Stimulated activated CD8-positive, alpha-beta memory T cell treated with anti-CD3 and anti-CD28 coated beads, Interleukin-12 subunit alpha, Interleukin-12 subunit beta, amount 100 ng/mL, for 24 hours (primary cell): ENCODE data around the gene ZNF638.
"Not testable (repeated sequence)": the region's sequence is repeated elsewhere in the genome, so short reads cannot be mapped to it uniquely, and the experiment has no call there.

ENCODE experiments used
- DNase-seq: peaks from one replicate; pipeline ENCODE4 v3.0.0-alpha.2; 2020; ENCODE audit errors: extremely low read depth

ZNF638 gene

GRCh38 chr2:71409611-71410010 lies 78.0 kb downstream of the ZNF638 start:
- DNase-seq: no peak

- no peak for DNase-seq
Measured at GRCh38 chr2:71410696-71411095, 79.1 kb downstream of the ZNF638 start.

- not testable (repeated sequence) for DNase-seq
Measured at GRCh38 chr2:71416866-71417265, 85.3 kb downstream of the ZNF638 start.

DNA sequence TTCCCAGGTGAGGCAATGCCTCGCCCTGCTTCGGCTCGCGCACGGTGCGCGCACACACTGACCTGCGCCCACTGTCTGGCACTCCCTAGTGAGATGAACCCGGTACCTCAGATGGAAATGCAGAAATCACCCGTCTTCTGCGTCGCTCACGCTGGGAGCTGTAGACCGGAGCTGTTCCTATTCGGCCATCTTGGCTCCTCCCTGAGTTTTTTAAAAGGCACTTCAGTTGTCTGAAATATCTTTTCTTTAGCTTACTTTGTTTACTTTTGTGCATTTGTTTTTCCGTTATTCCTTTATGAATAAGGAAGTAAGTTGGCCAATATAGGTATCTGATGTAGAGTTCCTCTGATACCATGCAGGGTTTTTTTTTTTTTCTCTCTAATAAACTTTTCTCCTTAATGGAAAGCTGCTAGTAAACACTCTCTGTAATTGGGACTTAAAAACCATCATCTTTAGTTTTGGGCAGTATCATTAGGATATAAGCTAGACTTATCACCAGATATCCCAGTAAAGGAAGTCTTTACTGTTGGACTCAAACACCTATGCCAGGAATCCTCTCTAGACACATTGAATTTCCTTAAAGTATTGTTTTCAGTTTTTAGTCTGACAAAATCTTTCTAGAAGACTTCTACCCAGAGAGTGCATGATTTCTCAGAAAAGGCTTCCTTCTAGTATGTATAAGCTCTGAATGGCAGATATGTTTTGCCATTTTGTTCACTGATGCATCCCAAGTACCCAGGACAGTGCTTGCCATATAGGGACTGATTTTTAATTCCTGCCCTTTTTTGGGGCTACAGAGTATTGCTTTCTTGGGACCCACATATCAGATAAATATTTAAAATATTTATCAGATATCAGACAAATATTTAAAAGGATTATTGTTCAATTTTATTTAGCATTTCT lies 86.0 kb downstream of the ZNF638 start:
- no peak for DNase-seq

GRCh38 chr2:71419145-71419544 lies 87.6 kb downstream of the ZNF638 start:
- DNase-seq: no peak

GRCh38 chr2:71419976-71420375 lies 88.4 kb downstream of the ZNF638 start:
- DNase-seq: no peak

GRCh38 chr2:71422786-71423185 lies 91.2 kb downstream of the ZNF638 start:
- no peak for DNase-seq

- DNase-seq: no peak
Measured at GRCh38 chr2:71423817-71424420, 92.3 kb downstream of the ZNF638 start.

DNA sequence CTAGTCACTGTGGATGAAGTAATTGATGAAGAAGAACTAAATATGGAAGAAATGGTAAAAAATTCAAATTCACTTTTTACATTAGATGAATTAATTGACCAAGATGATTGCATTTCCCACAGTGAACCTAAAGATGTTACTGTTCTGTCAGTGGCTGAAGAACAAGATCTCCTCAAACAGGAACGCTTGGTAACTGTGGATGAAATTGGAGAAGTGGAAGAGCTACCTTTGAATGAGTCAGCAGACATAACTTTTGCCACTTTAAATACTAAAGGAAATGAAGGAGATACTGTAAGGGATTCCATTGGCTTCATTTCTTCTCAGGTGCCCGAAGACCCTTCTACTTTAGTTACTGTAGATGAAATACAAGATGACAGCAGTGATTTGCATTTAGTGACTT lies 95.1 kb downstream of the ZNF638 start:
- no peak for DNase-seq

DNA sequence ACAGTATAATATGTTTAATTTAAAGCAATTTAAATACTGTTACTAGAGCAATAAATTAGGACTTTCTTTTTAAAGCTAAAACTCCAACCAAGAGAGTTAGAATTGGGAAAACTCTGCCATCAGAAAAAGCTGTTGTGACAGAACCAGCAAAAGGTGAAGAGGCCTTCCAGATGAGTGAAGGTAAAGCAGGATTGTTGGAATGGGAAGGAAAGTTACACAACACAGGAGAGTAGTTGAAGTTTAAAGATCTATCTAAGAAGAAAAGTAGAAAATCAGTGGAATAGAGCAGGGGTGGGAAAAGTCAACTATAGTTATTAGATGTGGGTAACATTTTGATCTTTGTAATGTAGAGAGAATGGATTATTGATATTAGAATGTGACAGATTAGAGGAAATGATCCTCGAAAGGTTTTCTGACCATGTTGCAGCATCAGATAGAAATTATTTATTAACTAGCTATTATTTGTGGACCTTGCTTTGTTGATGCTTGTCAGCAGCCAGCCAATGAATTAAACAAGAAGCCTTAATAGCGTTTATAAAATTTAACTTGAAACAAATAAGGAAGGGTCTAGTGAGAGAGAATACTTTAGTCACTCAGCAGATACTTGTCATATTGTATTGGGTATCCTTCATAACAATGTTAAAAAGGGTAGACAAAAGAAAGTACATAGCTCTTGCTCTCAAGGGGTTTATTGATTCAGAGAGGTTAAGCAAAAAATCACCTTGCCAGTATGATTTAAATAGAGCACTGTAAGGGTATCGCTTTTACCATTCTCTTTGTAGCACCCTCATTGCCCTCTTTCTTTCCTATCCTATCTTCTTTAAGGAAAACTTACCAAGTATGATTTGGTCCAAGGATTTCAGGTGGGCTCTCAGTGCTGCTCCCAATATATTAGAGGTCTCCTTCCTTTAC lies 97.1 kb downstream of the ZNF638 start:
- no peak for DNase-seq

GRCh38 chr2:71445142-71445541 lies 113.6 kb downstream of the ZNF638 start:
- DNase-seq: not testable (repeated sequence)

DNA sequence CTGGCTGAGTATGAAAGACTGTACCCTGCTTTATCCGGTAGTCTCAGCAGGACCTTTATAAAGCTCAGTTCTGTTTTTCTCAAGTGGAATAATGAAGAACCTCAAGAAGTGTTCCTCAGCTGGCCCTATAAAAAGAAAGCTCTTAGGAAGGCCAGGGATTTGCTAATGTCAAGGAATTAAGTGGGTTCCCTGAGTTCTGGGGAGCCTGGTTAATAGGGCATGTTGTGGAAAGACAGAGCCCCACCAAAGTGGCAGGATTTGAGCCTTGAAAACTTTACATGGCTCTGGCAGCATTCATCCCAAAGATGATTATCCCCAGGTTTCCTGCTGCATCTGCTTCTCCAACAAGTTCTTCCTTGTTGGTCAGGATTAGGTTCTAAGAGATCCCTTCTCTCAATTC lies 114.9 kb downstream of the ZNF638 start:
- DNase-seq: no peak

GRCh38 chr2:71449343-71449742 lies 117.8 kb downstream of the ZNF638 start:
- no peak for DNase-seq

GRCh38 chr2:71451705-71452104 lies 120.1 kb downstream of the ZNF638 start:
- DNase-seq: no peak

DNA sequence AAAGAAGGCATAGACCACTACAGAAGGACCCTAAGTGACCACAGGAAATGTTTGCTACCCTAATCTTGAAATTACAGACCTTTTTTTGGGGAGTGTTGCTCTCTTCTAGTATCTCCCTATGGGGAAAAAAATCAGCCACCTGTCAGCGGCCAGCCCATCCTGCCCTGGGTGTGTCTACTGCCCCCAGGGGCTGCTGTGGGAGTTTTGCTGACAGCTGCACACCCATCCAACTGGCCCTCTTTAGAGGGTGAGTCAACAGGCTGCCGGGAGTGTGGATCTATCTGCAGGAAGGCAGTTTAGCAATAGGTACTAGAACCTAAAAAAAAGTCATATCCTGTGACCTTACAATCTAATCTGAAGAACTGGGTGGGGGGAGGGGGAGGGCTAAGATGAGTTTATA lies 121.0 kb downstream of the ZNF638 start:
- no peak for DNase-seq

DNA sequence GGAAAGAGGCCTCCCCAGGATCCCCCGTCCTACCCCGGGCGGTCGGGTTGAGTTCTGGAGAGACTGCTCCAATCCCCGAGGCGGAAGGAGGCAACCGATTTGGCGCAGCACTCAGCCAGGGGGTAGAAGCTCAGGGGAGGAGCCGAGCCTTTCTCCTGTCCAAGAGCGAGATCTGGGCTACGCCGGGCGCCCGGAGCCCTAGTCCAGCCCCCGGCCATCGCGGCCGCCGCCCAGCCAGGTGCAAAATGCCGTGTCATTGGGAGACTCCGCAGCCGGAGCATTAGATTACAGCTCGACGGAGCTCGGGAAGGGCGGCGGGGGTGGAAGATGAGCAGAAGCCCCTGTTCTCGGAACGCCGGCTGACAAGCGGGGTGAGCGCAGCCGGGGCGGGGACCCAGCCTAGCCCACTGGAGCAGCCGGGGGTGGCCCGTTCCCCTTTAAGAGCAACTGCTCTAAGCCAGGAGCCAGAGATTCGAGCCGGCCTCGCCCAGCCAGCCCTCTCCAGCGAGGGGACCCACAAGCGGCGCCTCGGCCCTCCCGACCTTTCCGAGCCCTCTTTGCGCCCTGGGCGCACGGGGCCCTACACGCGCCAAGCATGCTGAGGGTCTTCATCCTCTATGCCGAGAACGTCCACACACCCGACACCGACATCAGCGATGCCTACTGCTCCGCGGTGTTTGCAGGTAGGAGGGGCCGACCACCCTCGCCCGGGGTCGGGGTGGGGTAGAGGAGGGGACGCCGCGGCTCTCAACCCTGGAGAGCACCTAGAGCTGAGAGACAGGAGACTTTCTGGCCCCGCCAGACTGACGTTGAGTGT lies 122.0 kb downstream of the ZNF638 start, which contains the start of gene DYSF:
TSS of gene DYSF (plus strand) at position 158 of the 817 bp plus-strand sequence.
- no peak for DNase-seq

GRCh38 chr2:71454221-71455010 lies 122.8 kb downstream of the ZNF638 start:
- DNase-seq: no peak

GRCh38 chr2:71455011-71455740 lies 123.6 kb downstream of the ZNF638 start:
- no peak for DNase-seq

DNA sequence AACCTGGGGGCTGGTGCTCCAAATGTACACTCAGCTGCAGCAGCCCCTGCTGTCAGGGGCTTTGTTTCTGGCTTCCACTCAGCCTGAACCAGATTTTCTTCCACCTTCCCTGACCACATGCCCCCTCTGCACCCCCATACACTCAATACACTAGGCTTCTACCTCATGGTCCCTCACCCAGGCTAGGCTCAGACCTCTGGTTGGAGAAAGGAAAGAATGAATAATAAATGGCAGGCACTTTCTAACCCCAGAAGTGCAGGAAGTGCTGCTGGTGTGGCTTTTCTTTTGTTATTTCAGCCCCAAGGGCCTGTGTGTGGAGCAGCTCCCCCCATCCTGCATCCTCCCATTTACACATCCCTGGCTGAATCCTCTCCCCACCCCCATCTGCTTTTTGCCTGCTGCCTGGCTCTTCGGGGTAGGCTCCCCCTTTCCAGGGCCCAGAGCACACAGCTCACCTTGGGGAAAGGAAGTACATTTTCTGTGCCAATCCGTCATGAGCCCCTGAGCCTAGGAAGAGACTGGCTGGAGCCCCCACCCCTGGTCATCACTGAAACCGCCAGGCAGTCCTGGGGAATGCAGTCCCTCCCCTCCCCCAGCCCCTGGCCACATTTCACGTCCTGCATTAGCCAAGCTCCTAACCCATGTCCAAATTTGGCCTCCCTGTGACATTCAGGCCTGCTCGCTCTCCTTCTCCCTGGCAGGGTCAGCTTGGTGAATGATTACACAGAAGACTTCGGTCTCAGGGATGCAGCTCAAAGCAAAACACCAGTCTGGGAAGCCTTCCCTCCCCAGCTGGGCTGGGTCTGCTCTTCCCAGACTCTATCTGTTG lies 124.4 kb downstream of the ZNF638 start:
- DNase-seq: no peak
